RWPE2 (cell line): ENCODE measurements around the gene SLC22A31.
A peak's percentile ranks its signal among the peaks of the same experiment; 100 is the strongest.
"Not testable (repeated sequence)": the region's sequence is repeated elsewhere in the genome, so short reads cannot be mapped to it uniquely, and the experiment has no call there.

ENCODE experiments used
- ATAC-seq: fragments of 200-7000 bp; cut with Tn5 transposase; 3 replicates; pipeline ENCODE4 v1.9.1; 2021; ENCODE audit warnings: low read depth
- DNase-seq: peaks from one replicate; pipeline ENCODE4 v3.0.0-alpha.2; 2020; ENCODE audit warnings: low spot score
- H3K27ac ChIP-seq: fragments of 450-650 bp; 2 replicates; pipeline ENCODE4 v1.5.1; 2017; ENCODE audit warnings: mild to moderate bottlenecking; ENCODE audit not compliant: poor library complexity, severe bottlenecking
- H3K27me3 ChIP-seq: fragments of 250-450 bp; sonication (Bioruptor Pico); 2 replicates; pipeline ENCODE4 v1.5.1; 2021; ENCODE audit warnings: mild to moderate bottlenecking, moderate library complexity; ENCODE audit not compliant: insufficient read depth, poor library complexity, severe bottlenecking
- H3K36me3 ChIP-seq: fragments of 250-450 bp; sonication (Bioruptor Pico); 2 replicates; pipeline ENCODE4 v1.5.1; 2020; ENCODE audit warnings: low read depth, mild to moderate bottlenecking, moderate library complexity
- H3K4me1 ChIP-seq: fragments of 250-450 bp; sonication (Bioruptor Pico); 2 replicates; pipeline ENCODE4 v1.5.1; 2021; ENCODE audit warnings: mild to moderate bottlenecking, moderate library complexity; ENCODE audit not compliant: insufficient read depth, poor library complexity, severe bottlenecking
- H3K4me3 ChIP-seq: fragments of 250-450 bp; sonication (Bioruptor Pico); 2 replicates; pipeline ENCODE4 v1.5.1; 2021; ENCODE audit warnings: mild to moderate bottlenecking, moderate library complexity; ENCODE audit not compliant: severe bottlenecking
- H3K9me3 ChIP-seq: fragments of 250-450 bp; sonication (Bioruptor Pico); 2 replicates; pipeline ENCODE4 v1.5.1; 2021; ENCODE audit warnings: mild to moderate bottlenecking, moderate library complexity; ENCODE audit not compliant: severe bottlenecking
- CTCF ChIP-seq: fragments of 450-650 bp; IDR thresholded peaks from one replicate; pipeline ENCODE4 v1.5.1; 2017; ENCODE audit warnings: mild to moderate bottlenecking, moderate library complexity; ENCODE audit not compliant: poor library complexity, severe bottlenecking

Gene SLC22A31

GRCh38 chr16:89190150-89190958 is 10.0 kb downstream of the SLC22A31 start:
- no peaks in the 10 kb centered on the region for H3K4me1 ChIP-seq

GRCh38 chr16:89189358-89190025 is 10.8 kb downstream of the SLC22A31 start:
- H3K36me3 ChIP-seq = no peaks in the 10 kb centered on the region
- no peak for ATAC-seq
- no peak overlapping the region for H3K4me3 ChIP-seq
- DNase-seq = no peak
- H3K27me3 ChIP-seq = no peaks in the 10 kb centered on the region
- H3K27ac ChIP-seq = no peak overlapping the region
- H3K9me3 ChIP-seq = no peaks in the 10 kb centered on the region
- H3K4me1 ChIP-seq = no peaks in the 10 kb centered on the region
- no peak for TF ChIP-seq CTCF

More at GRCh38 chr16:89190150-89190958, 10.0 kb downstream of the SLC22A31 start:
- Histone ChIP-seq H3K4me3 (no peak overlapping the region), H3K27me3 (no peaks in the 10 kb centered on the region), H3K9me3 (no peaks in the 10 kb centered on the region), H3K36me3 (no peaks in the 10 kb centered on the region), H3K27ac (no peak overlapping the region)
- DNase-seq (no peak), ATAC-seq (no peak)
- no peak for TF ChIP-seq CTCF

GRCh38 chr16:89188471-89189357 is 11.6 kb downstream of the SLC22A31 start:
- H3K27ac ChIP-seq, H3K27me3 ChIP-seq, H3K4me1 ChIP-seq, ATAC-seq, H3K36me3 ChIP-seq, DNase-seq, H3K4me3 ChIP-seq, H3K9me3 ChIP-seq: not testable (repeated sequence)

- H3K27ac ChIP-seq = no peak overlapping the region
- no peak overlapping the region for H3K4me3 ChIP-seq
- no peaks in the 10 kb centered on the region for H3K27me3 ChIP-seq
- no peak for TF ChIP-seq CTCF
- H3K9me3 ChIP-seq = no peaks in the 10 kb centered on the region
- H3K36me3 ChIP-seq = no peaks in the 10 kb centered on the region
- ATAC-seq (peak; percentile 19), DNase-seq (no peak)
- H3K4me1 ChIP-seq = no peaks in the 10 kb centered on the region
Measured at GRCh38 chr16:89187770-89188392, 12.5 kb downstream of the SLC22A31 start.
